ENCODE data around the gene OR1F1. TPM values are rescaled to one million over a fixed set of nuclear protein-coding genes. Genes with fewer than 3 reads are reported as not detected.
"Not testable (repeated sequence)": the region's sequence is repeated elsewhere in the genome, so short reads cannot be mapped to it uniquely, and the experiment has no call there.

OR1F1 gene
- not detected for polyA plus RNA-seq (2013)

GRCh38 chr16:3187798-3188674 lies at the start of gene OR1F1:
Gene OR1F1 (plus strand): TSS chr16:3188204.
- H3K36me3 ChIP-seq (ENCODE audit: control insufficient read depth in 4 of 4, insufficient read depth in 4 of 4, low read length in 3 of 4) = no peaks in the 10 kb centered on the region
- ChIA-PET POLR2A (interaction anchor here (0.7 kb wide), 1 partner anchor 27 kb away, joined by 3 read pairs; no protein-coding TSS in a partner anchor), CTCF (interaction anchor here (1.2 to 1.3 kb wide), 2 partner anchors 13 to 16 kb away, joined by 3 read pairs; no protein-coding TSS in a partner anchor)
- peaks cover 0 to 98% (median 60%) of the 10 kb centered on the region in 5 experiments for H3K27me3 ChIP-seq (replicated peaks in 2 of 5; ENCODE audit: control insufficient read depth in 4 of 5, insufficient read depth in 5 of 5, low read length in 4 of 5)
- H3K27ac ChIP-seq (ENCODE audit: insufficient read depth in 1 of 2, low read depth in 1 of 2, low read length in 2 of 2, poor library complexity in 1 of 2, severe bottlenecking in 2 of 2) = no peak within 1 kb of the TSS
- peaks cover 0 to 13% (median 7%) of the 10 kb centered on the region in 5 experiments for H3K9me3 ChIP-seq (ENCODE audit: control extremely low read depth in 1 of 5, control insufficient read depth in 4 of 5, insufficient read depth in 2 of 5, low read depth in 1 of 5, low read length in 4 of 5)
- peak within 1 kb of the TSS in 5 of 7 experiments; percentile 15 to 64 (median 48) for H3K4me3 ChIP-seq (ENCODE audit: control insufficient read depth in 1 of 7, extremely low read depth in 1 of 7, insufficient read depth in 4 of 7, low read depth in 2 of 7, low read length in 6 of 7)
- WGBS (ENCODE audit: insufficient coverage) = 2% methylated on average over 22 of the region's 51 CpGs
- H3K4me1 ChIP-seq (ENCODE audit: control extremely low read depth in 1 of 4, control insufficient read depth in 4 of 4, insufficient read depth in 4 of 4, low read length in 3 of 4) = peaks cover 0 to 41% (median 25%) of the 10 kb centered on the region in 4 experiments
- peak; percentile 42 to 73 (median 62) for DNase-seq

GRCh38 chr16:3138342-3138741 lies 49.7 kb upstream of the OR1F1 start:
- peaks cover 0 to 48% (median 24%) of the 10 kb centered on the region in 4 experiments for H3K36me3 ChIP-seq (ENCODE audit: control insufficient read depth in 4 of 4, insufficient read depth in 4 of 4, low read length in 3 of 4)
- H3K4me1 ChIP-seq (ENCODE audit: control extremely low read depth in 1 of 4, control insufficient read depth in 4 of 4, insufficient read depth in 4 of 4, low read length in 3 of 4) = peaks cover 4 to 20% (median 16%) of the 10 kb centered on the region in 4 experiments
- no peak overlapping the region for H3K27ac ChIP-seq (ENCODE audit: insufficient read depth in 1 of 2, low read depth in 1 of 2, low read length in 2 of 2, poor library complexity in 1 of 2, severe bottlenecking in 2 of 2)
- no peaks in the 10 kb centered on the region for H3K27me3 ChIP-seq (replicated peaks in 2 of 5; ENCODE audit: control insufficient read depth in 4 of 5, insufficient read depth in 5 of 5, low read length in 4 of 5)
- 95% methylated on average over 18 of the region's 21 CpGs for WGBS (ENCODE audit: insufficient coverage)
- POLR2A ChIA-PET = no interaction called here
- H3K9me3 ChIP-seq (ENCODE audit: control extremely low read depth in 1 of 5, control insufficient read depth in 4 of 5, insufficient read depth in 2 of 5, low read depth in 1 of 5, low read length in 4 of 5) = no peaks in the 10 kb centered on the region
- CTCF ChIA-PET = interaction anchor here (1.0 to 12.4 kb wide), 4 partner anchors 9 to 31 kb away, joined by 3 to 121 read pairs (median 6); no protein-coding TSS in a partner anchor
- DNase-seq = no peak
- no peak overlapping the region for H3K4me3 ChIP-seq (ENCODE audit: control insufficient read depth in 1 of 7, extremely low read depth in 1 of 7, insufficient read depth in 4 of 7, low read depth in 2 of 7, low read length in 6 of 7)

GRCh38 chr16:3138823-3139426 lies 49.1 kb upstream of the OR1F1 start:
- no peak for DNase-seq
- POLR2A ChIA-PET = no interaction called here
- H3K27me3 ChIP-seq (replicated peaks in 2 of 5; ENCODE audit: control insufficient read depth in 4 of 5, insufficient read depth in 5 of 5, low read length in 4 of 5) = no peaks in the 10 kb centered on the region
- WGBS (ENCODE audit: insufficient coverage) = 98% methylated on average over 14 of the region's 14 CpGs
- CTCF ChIA-PET = interaction anchor here (2.6 to 2.9 kb wide), 2 partner anchors 8 to 10 kb away, joined by 13 to 20 read pairs; no protein-coding TSS in a partner anchor
- no peak overlapping the region for H3K4me3 ChIP-seq (ENCODE audit: control insufficient read depth in 1 of 7, extremely low read depth in 1 of 7, insufficient read depth in 4 of 7, low read depth in 2 of 7, low read length in 6 of 7)
- no peak overlapping the region for H3K27ac ChIP-seq (ENCODE audit: insufficient read depth in 1 of 2, low read depth in 1 of 2, low read length in 2 of 2, poor library complexity in 1 of 2, severe bottlenecking in 2 of 2)
- H3K4me1 ChIP-seq (ENCODE audit: control extremely low read depth in 1 of 4, control insufficient read depth in 4 of 4, insufficient read depth in 4 of 4, low read length in 3 of 4) = peaks cover 1 to 16% (median 13%) of the 10 kb centered on the region in 4 experiments
- peaks cover 0 to 48% (median 24%) of the 10 kb centered on the region in 4 experiments for H3K36me3 ChIP-seq (ENCODE audit: control insufficient read depth in 4 of 4, insufficient read depth in 4 of 4, low read length in 3 of 4)
- no peaks in the 10 kb centered on the region for H3K9me3 ChIP-seq (ENCODE audit: control extremely low read depth in 1 of 5, control insufficient read depth in 4 of 5, insufficient read depth in 2 of 5, low read depth in 1 of 5, low read length in 4 of 5)

GRCh38 chr16:3139561-3139960 lies 48.4 kb upstream of the OR1F1 start:
- H3K27me3 ChIP-seq (replicated peaks in 2 of 5; ENCODE audit: control insufficient read depth in 4 of 5, insufficient read depth in 5 of 5, low read length in 4 of 5); POLR2A ChIA-PET; DNase-seq; H3K9me3 ChIP-seq (ENCODE audit: control extremely low read depth in 1 of 5, control insufficient read depth in 4 of 5, insufficient read depth in 2 of 5, low read depth in 1 of 5, low read length in 4 of 5); H3K27ac ChIP-seq (ENCODE audit: insufficient read depth in 1 of 2, low read depth in 1 of 2, low read length in 2 of 2, poor library complexity in 1 of 2, severe bottlenecking in 2 of 2); H3K4me3 ChIP-seq (ENCODE audit: control insufficient read depth in 1 of 7, extremely low read depth in 1 of 7, insufficient read depth in 4 of 7, low read depth in 2 of 7, low read length in 6 of 7): not testable (repeated sequence)
- Histone ChIP-seq H3K4me1 (ENCODE audit: control extremely low read depth in 1 of 4, control insufficient read depth in 4 of 4, insufficient read depth in 4 of 4, low read length in 3 of 4) (peaks cover 0 to 11% (median 9%) of the 10 kb centered on the region in 4 experiments), H3K36me3 (ENCODE audit: control insufficient read depth in 4 of 4, insufficient read depth in 4 of 4, low read length in 3 of 4) (peaks cover 0 to 48% (median 24%) of the 10 kb centered on the region in 4 experiments)
- 89% methylated on average over 3 of the region's 9 CpGs for WGBS (ENCODE audit: insufficient coverage)
- CTCF ChIA-PET = interaction anchor here (2.6 to 2.9 kb wide), 2 partner anchors 9 to 10 kb away, joined by 13 to 20 read pairs; no protein-coding TSS in a partner anchor

GRCh38 chr16:3140603-3141427 lies 47.2 kb upstream of the OR1F1 start:
- peaks cover 0 to 48% (median 24%) of the 10 kb centered on the region in 4 experiments for H3K36me3 ChIP-seq (ENCODE audit: control insufficient read depth in 4 of 4, insufficient read depth in 4 of 4, low read length in 3 of 4)
- H3K4me3 ChIP-seq (ENCODE audit: control insufficient read depth in 1 of 7, extremely low read depth in 1 of 7, insufficient read depth in 4 of 7, low read depth in 2 of 7, low read length in 6 of 7) = no peak overlapping the region
- H3K27me3 ChIP-seq (replicated peaks in 2 of 5; ENCODE audit: control insufficient read depth in 4 of 5, insufficient read depth in 5 of 5, low read length in 4 of 5) = no peaks in the 10 kb centered on the region
- WGBS (ENCODE audit: insufficient coverage) = 97% methylated on average over 59 of the region's 69 CpGs
- POLR2A ChIA-PET = no interaction called here
- CTCF ChIA-PET = interaction anchor here (0.9 to 2.9 kb wide), 3 partner anchors 8 to 19 kb away, joined by 3 to 20 read pairs (median 13); no protein-coding TSS in a partner anchor
- H3K4me1 ChIP-seq (ENCODE audit: control extremely low read depth in 1 of 4, control insufficient read depth in 4 of 4, insufficient read depth in 4 of 4, low read length in 3 of 4) = peaks cover 0 to 5% (median 4%) of the 10 kb centered on the region in 4 experiments
- no peak for DNase-seq
- H3K9me3 ChIP-seq (ENCODE audit: control extremely low read depth in 1 of 5, control insufficient read depth in 4 of 5, insufficient read depth in 2 of 5, low read depth in 1 of 5, low read length in 4 of 5) = no peaks in the 10 kb centered on the region
- H3K27ac ChIP-seq (ENCODE audit: insufficient read depth in 1 of 2, low read depth in 1 of 2, low read length in 2 of 2, poor library complexity in 1 of 2, severe bottlenecking in 2 of 2) = no peak overlapping the region

GRCh38 chr16:3141781-3142311 lies 46.2 kb upstream of the OR1F1 start:
- POLR2A ChIA-PET = no interaction called here
- CTCF ChIA-PET = interaction anchor here (2.6 to 2.9 kb wide), 2 partner anchors 7 to 11 kb away, joined by 13 to 20 read pairs; no protein-coding TSS in a partner anchor
- WGBS (ENCODE audit: insufficient coverage) = 96% methylated on average over 23 of the region's 23 CpGs

More at GRCh38 chr16:3141781-3142311, 46.2 kb upstream of the OR1F1 start:
- H3K4me3 ChIP-seq (ENCODE audit: control insufficient read depth in 1 of 7, extremely low read depth in 1 of 7, insufficient read depth in 4 of 7, low read depth in 2 of 7, low read length in 6 of 7) = no peak overlapping the region
- no peaks in the 10 kb centered on the region for H3K4me1 ChIP-seq (ENCODE audit: control extremely low read depth in 1 of 4, control insufficient read depth in 4 of 4, insufficient read depth in 4 of 4, low read length in 3 of 4)
- no peaks in the 10 kb centered on the region for H3K27me3 ChIP-seq (replicated peaks in 2 of 5; ENCODE audit: control insufficient read depth in 4 of 5, insufficient read depth in 5 of 5, low read length in 4 of 5)
- peaks cover 0 to 48% (median 24%) of the 10 kb centered on the region in 4 experiments for H3K36me3 ChIP-seq (ENCODE audit: control insufficient read depth in 4 of 4, insufficient read depth in 4 of 4, low read length in 3 of 4)
- H3K9me3 ChIP-seq (ENCODE audit: control extremely low read depth in 1 of 5, control insufficient read depth in 4 of 5, insufficient read depth in 2 of 5, low read depth in 1 of 5, low read length in 4 of 5) = no peaks in the 10 kb centered on the region
- no peak for DNase-seq
- H3K27ac ChIP-seq (ENCODE audit: insufficient read depth in 1 of 2, low read depth in 1 of 2, low read length in 2 of 2, poor library complexity in 1 of 2, severe bottlenecking in 2 of 2) = no peak overlapping the region
